Measurements from ENCODE around the gene MCC.

The MCC gene

GRCh38 chr5:113217619-113218184 is 270.6 kb downstream of the MCC start:
- no peak for DNase-seq

GRCh38 chr5:113216545-113216944 is 271.7 kb downstream of the MCC start:
- DNase-seq: no peak

DNA sequence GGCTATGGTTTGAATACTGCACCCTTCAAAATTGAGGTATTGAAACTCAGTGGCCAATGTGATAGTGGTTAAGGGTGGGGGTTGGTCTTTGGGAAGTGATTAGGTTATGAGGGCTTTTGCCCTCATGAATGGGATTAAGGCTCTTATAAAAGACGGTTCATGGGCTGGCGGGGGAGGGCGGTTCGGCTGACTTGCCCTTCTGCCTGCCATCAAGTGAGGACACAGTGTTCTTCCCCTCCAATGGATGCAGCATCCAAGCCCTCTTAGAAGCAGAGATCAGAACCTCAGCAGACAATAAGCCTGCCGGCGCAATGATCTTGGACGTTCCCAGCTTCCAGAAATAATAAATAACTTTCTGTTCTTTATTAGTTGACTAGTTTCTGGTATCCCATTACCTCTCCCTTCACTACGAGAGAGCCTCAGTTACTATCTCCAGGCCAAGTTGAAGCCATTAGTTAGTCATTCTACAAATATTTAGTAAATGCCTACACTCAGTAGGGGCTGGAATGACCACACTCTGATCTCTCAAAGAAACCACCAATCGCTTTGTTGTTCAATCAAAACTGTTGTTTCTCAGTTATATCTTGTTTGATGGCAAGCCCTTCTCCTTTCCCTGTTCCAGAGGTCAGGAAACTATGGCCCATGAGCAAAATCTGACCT is 272.7 kb downstream of the MCC start:
- DNase-seq: no peak

- no peak for DNase-seq
Measured at GRCh38 chr5:113214606-113215323, 273.5 kb downstream of the MCC start.

DNA sequence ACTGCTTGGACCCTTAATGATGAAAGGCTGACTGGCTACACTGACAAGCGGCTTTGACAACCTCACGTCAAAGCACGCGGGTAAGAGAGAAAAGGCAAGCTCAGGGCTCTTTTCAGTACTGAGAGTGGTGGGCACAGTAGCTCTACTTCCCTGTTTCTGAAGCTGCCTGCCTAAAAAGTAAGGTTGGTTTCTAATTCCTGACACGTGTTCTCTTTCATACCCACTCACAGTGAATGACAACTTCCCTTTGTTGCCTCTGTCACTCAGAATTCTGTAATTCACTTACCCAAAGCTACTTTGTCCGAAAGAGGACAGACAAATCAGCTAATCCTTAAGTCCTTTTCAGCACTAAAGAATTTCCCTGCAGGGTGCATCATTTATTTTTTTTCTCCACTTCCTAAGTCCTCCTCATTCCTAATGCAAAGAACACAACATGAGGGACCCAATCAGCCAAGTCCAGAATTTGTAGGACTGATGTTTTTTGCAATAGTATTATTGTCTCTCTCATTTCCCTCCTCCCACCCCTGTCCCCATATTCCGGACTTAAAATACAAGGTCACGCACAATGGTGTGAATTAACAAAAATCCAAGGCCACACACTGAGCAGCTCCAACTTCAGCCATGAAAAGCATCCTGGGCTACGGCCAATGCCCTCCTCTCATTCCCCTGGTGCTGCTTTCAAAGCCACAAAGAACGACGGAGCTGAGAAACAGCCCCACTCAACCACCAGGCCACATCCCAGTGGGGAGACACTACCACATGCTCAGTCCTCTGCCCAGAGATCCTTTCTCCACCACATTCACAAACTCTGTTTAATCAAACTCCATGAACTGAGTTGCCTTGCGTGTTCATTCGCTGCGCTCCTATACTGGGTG is 274.5 kb downstream of the MCC start:
- DNase-seq: no peak

- DNase-seq: no peak
Measured at GRCh38 chr5:113212244-113212920, 275.9 kb downstream of the MCC start.

GRCh38 chr5:113209498-113209897 is 278.8 kb downstream of the MCC start:
- no peak for DNase-seq

DNA sequence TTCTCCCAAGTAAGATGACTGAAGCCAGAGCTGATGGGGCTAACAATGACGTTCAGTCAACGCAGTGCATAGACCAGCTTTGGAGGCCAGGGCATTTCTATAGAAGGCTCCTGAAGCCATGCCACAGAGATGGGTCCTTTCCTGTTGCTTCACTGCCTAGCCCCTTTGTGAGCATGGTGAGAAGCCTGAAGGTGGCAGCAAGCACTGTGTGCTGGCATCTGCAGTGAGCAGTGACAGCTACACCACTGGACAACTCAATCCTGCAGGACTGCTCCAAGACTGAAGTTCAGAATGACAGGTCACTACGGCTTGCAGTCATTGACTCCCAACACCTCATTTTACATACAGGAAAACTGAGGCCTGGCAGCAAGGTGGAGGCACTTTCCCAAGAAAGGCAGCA is 282.4 kb downstream of the MCC start:
- no peak for DNase-seq

GRCh38 chr5:113205323-113205722 is 282.9 kb downstream of the MCC start:
- DNase-seq: no peak

- DNase-seq: no peak
Measured at GRCh38 chr5:113204525-113205161, 283.6 kb downstream of the MCC start.

DNA sequence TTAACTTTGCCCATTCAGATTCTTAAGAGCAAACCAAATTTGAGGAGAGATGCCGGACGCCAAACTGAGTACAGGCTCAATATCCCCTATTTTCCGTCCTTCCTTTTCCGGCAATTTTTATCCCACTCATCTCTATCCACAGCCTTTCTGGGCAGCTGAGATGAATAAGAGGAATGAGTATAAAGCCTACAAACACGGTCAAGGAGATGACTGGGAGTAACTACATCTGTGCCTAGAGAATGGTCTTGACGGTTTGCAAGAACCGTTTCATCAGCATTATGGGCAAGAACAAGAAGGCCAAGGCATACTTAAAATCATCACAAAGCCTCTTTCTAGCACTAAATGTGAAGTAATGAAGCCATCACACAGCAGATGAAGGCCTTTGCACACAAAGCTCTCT is 284.3 kb downstream of the MCC start:
- no peak for DNase-seq

GRCh38 chr5:113202746-113203716 is 285.2 kb downstream of the MCC start:
- DNase-seq: no peak

- DNase-seq: no peak
Measured at GRCh38 chr5:113202287-113202686, 286.0 kb downstream of the MCC start.

GRCh38 chr5:113201715-113202114 is 286.5 kb downstream of the MCC start:
- DNase-seq: no peak

DNA sequence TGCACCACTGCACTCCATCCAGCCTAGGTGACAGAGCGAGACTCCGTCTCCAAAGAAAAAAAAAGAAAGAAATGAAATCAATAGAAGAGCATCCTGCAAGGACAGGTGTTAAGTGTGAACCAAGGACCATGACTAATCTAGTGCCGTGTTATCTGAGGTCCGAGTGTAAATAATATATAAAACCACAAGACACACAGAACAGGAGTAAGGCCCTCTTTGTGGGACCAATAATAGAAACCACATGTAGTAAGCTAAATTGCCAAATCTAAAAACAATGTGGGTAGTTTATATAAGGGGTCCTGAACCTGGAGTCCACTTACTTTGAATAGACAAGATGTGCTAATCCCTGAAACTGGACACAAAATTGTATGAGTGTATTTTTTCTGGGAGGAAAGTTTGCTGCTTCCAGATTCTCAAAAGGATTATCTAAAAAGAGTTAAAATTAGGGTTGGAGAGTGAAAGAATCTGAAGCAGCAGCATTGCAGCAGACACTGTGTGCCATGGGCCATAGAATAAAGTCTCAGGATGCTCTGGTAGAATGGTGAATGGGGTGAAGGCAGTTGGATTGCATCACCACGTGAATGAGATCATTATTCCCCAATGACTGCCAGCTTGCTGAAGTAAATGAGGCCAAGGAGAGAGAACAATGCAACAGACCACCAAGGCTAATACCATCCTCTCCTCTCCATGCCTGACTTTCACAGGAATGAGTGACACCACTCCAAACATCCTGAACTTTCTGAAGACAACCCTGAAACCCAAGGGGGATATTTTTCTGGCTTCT is 288.9 kb downstream of the MCC start:
- DNase-seq: no peak

DNA sequence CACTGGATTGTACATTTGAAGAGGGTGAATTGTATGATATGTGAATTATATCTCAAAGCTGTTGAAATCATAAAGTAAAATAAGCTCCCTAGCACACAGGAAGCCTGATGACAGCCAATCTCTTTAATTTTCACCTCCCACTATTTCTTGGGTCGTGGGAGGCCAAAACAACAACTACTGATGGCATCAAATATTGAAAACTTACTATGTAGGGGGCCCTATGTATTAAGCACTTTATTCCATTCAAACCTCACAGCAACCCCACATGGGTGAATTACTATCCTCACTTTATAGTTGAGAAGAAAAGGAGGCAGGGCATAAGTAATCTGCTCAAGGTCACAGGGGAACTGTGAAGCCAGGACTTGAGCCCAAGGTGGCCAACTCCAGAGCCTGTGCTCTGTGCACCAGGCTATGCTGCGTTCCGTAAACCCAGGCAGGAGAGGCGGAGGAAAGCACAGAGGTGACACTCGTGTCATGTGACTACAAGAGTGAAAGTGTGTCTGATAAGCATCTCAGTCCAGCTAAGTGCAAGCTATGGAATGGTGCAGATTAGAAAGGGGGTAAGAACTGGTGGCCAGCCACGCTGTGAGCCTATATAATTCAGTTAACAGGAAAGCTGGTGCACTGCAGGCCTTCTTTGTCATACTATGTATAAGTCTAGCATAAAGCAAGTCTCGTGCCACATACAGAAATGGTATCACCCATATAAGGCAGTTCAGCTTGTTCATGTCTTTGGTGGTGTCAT is 290.6 kb downstream of the MCC start:
- DNase-seq: no peak

DNA sequence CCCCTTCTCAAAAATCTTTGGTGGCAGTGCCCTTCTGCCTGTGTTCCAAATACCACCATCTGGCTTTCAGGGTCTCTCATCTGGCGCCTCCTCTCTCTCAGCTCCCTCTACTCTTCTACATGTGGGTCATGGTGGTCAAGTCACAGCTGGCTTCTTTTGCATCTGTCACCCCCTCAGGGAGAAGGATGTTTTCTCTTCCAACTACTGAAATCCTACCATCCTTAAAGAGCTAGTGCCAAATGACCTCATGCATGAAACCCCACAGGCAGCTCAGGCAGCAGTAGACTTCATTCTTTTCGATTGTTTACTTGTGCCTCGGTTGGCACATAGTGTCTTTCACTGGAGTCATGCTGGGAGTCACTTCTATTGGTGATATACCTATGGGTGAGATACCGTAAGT is 292.5 kb downstream of the MCC start:
- DNase-seq: no peak

DNA sequence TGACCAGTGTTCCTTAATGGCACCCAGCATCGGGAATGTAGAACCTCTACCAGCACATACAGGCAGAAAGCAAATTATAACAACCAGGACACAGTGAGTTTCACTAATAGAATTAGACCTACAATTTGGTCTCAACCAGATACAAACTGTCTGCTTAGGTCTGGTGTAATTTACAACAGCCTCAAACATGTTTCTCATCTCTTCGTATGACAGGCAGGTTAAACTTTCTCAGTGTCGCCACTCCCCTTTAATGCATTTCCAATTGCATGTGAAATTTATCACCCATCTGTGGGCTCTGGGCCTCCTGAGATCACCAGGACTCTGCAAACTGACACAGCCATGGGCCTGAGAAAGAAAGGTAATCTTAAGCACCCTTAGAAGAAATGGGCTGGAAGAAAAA is 293.0 kb downstream of the MCC start:
- DNase-seq: no peak

DNA sequence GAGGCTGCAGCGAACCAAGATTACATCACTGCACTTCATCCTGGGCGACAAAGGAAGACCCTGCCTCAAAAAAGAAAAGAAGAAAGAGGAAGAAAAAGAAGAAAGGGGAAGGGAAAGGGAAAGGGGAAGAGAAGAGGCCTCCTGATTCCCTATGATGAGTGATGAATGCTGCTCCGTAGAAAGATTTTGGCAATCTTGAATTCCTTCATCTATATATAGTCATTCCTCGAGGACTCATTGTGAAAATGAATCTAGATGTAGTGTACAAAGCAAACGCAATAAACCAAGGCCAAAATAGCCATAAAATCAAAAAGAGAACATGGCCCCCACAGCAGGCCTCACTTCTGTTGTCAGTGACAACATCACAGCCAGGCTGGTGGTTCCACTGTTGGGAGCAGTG is 293.7 kb downstream of the MCC start:
- no peak for DNase-seq

- DNase-seq: no peak
Measured at GRCh38 chr5:113194125-113194524, 294.1 kb downstream of the MCC start.

All from activated CD8-positive, alpha-beta memory T cell treated with anti-CD3 and anti-CD28 coated beads, Interleukin-2, amount 50 U/mL, for 48 hours (primary cell).